GM10266 (cell line): ENCODE results near the gene DDAH2.
A peak's percentile ranks its signal among the peaks of the same experiment; 100 is the strongest.

Experiments
- DNase-seq: peaks from one replicate; pipeline ENCODE4 v3.0.0; 2012; ENCODE audit errors: extremely low spot score
- TF ChIP-seq, protein P1 (sequence below): IDR thresholded peaks from 2 replicates; pipeline ENCODE4 v1.5.1; 2012; ENCODE audit warnings: mild to moderate bottlenecking, low read depth; ENCODE audit not compliant: control insufficient read depth, insufficient read depth; ENCODE audit errors: missing control alignments

The DDAH2 gene

GRCh38 chr6:31741815-31742214, 12.7 kb upstream of the DDAH2 start:
- DNase-seq: no peak
- TF ChIP-seq, protein P1, sequence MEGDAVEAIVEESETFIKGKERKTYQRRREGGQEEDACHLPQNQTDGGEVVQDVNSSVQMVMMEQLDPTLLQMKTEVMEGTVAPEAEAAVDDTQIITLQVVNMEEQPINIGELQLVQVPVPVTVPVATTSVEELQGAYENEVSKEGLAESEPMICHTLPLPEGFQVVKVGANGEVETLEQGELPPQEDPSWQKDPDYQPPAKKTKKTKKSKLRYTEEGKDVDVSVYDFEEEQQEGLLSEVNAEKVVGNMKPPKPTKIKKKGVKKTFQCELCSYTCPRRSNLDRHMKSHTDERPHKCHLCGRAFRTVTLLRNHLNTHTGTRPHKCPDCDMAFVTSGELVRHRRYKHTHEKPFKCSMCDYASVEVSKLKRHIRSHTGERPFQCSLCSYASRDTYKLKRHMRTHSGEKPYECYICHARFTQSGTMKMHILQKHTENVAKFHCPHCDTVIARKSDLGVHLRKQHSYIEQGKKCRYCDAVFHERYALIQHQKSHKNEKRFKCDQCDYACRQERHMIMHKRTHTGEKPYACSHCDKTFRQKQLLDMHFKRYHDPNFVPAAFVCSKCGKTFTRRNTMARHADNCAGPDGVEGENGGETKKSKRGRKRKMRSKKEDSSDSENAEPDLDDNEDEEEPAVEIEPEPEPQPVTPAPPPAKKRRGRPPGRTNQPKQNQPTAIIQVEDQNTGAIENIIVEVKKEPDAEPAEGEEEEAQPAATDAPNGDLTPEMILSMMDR: no peak

DNA sequence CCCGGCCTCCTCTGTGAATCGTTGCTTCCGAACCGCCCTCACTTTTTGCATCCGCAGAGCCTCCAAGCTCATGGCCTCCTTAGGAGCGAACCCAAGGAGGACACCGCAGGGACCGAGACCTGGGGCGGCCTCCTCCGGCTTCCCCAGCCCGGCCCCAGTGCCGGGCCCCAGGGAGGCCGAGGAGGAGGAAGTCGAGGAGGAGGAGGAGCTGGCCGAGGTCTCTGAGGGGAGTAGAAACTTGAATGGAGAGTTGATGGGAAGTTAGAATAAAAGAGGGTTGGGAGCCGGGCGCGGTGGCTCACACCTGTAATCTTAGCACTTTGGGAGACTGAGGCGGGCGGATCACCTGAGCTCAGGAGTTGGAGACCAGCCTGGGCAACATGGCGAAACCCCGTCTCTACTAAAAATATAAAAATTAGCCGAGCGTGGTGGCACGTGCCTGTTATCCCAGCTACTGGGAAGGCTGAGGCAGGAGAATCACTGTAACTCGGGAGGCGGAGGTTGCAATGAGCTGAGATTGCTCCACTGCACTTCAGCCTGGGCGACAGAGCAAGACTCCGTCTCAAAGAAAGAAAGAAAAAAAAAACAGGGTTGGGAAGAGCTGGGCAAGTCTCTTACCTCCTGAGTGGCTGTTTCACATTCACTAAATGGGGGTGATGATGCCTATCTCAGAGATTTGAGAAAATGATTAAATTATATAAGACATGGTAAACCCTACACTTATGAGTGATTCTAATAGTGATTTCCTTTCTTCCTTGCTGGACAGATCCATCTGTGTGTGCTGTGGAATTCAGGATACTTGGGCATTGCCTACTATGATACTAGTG, 11.5 kb upstream of the DDAH2 start:
- DNase-seq: no peak
- TF ChIP-seq, protein P1: no peak

- DNase-seq: peak; percentile 96
- TF ChIP-seq, protein P1: no peak
Measured at GRCh38 chr6:31739639-31740396, 10.7 kb upstream of the DDAH2 start, which contains the start of gene MSH5. Gene MSH5, plus strand, starts transcription at chr6:31740005. Its CDS starts 462 bp downstream, at chr6:31740467.

DNA sequence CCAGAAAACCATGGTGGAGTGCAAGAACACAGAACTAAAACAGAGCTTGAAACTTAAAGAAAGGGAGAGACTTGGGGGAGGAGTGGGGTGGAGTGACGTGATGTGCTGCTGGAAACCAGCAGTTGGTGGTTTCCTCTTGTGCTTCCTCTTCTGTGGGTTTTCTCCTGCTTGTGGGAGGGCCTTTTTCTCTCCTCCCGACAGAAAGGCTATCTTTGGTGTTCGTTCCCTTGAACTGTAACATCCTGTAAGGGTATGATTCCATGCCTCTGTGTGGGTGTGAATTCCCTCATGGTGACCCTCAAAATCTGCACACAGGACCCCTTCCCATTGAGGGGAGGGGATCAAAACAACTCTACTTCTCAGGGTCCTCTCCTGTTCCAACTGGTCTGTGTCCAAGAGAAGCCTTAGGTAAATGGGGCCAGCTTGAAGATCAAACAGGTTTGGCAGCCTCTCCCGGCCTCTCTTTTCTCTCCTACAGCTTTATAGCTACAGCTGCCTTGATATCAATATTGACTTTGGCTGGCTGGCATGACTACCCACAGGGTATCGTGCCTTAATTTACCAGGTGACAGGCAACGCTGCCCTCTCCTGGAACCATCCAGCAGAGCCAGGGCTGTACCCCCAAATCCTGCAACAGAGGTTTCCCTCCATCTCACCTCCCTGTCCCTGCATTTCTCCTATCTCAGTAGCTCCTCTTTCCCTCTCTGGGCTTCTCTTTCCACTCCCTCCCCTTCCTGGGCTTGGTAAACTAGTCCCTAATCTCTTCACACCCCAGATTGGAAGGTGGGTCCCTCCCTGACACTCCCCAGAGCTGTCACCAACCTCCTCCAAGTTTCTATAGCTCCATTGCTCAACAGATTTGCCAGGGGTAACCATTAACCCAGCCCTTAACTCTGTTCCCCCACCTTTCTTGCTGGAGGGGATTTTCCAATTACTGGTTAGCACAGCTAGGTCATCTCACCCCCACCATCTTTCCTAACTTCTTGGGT, 9.2 kb upstream of the DDAH2 start:
- TF ChIP-seq, protein P1: peak; percentile 45
- DNase-seq: peak; percentile 82

GRCh38 chr6:31737315-31737990, 8.4 kb upstream of the DDAH2 start:
- DNase-seq: no peak
- TF ChIP-seq, protein P1: no peak

- TF ChIP-seq, protein P1: no peak
- no peak for DNase-seq
Measured at GRCh38 chr6:31736768-31737314, 7.7 kb upstream of the DDAH2 start.
